ENCODE measurements around the gene SLC26A9. TPM values are rescaled to one million over a fixed set of nuclear protein-coding genes. Genes with fewer than 3 reads are reported as not detected.

SLC26A9 gene
- total and polyA plus RNA-seq, 2 donors (not counting 3 experiments of a cell fraction or from before 2014, with no cell fraction given): 0.10 to 0.20 TPM

DNA sequence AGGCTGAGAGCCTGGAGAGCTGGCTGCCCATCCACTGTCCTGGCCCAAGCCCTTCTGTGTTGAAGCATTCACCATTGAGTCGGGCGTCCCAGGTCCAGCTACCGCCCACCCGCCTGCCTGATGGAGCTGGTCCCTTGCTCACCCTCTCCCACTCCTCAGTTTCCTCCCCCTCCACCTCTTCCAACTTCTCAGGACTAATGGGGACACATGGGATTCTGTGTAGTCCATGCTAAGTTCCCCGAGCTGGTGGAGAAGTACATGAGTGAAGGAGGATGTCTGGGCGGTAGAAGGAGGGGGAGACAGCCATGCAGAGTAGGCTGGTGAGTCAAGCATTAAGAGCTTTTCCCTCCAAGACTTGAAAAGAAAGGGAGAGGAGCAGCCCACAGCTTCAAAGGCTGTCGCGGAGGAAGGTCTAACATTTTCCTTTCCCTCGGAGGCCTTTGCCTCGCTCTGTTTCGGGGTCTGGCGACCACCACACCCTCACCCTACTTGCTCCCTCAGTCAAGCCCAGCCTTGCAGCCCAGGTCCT is 561 bp downstream of the SLC26A9 start:
- ChIA-PET POLR2A (no interaction called here), CTCF (interaction anchor here (1.2 to 9.3 kb wide), 3 partner anchors 24 to 35 kb away, joined by 3 to 67 read pairs (median 7); no protein-coding TSS in a partner anchor)
- H3K9ac ChIP-seq (replicated peaks; ENCODE audit: extremely low read depth, insufficient read depth, low read length): no peak overlapping the region
- H3K27ac ChIP-seq (ENCODE audit: insufficient read depth, low read depth, low read length): no peak overlapping the region
- H3K4me2 ChIP-seq (ENCODE audit: insufficient read depth, low read length): no peak overlapping the region
- TF ChIP-seq EZH2 (IDR thresholded peaks at IDR 0.05; ENCODE audit: borderline replicate concordance, low read depth, low read length, severe bottlenecking) (no peak), POLR2AphosphoS5 (IDR thresholded peaks at IDR 0.05; ENCODE audit: insufficient read depth, low read depth, low read length) (no peak), MYC (IDR thresholded peaks at IDR 0.05; ENCODE audit: low read depth, low read length) (no peak), FOS (IDR thresholded peaks at IDR 0.05; ENCODE audit: borderline replicate concordance, insufficient read depth, low read length) (no peak), JUN (IDR thresholded peaks at IDR 0.05; ENCODE audit: borderline replicate concordance, insufficient read depth, insufficient read length, low read depth) (no peak), GATA2 (IDR thresholded peaks at IDR 0.05; ENCODE audit: insufficient read depth, insufficient read length, low read depth, low read length) (no peak), POLR2A (IDR thresholded peaks at IDR 0.05; ENCODE audit: low read depth, low read length) (no peak)
- TF ChIP-seq, protein P1, sequence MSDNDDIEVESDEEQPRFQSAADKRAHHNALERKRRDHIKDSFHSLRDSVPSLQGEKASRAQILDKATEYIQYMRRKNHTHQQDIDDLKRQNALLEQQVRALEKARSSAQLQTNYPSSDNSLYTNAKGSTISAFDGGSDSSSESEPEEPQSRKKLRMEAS (IDR thresholded peaks at IDR 0.05; ENCODE audit: insufficient read depth, insufficient read length): no peak
- TF ChIP-seq, protein P2, sequence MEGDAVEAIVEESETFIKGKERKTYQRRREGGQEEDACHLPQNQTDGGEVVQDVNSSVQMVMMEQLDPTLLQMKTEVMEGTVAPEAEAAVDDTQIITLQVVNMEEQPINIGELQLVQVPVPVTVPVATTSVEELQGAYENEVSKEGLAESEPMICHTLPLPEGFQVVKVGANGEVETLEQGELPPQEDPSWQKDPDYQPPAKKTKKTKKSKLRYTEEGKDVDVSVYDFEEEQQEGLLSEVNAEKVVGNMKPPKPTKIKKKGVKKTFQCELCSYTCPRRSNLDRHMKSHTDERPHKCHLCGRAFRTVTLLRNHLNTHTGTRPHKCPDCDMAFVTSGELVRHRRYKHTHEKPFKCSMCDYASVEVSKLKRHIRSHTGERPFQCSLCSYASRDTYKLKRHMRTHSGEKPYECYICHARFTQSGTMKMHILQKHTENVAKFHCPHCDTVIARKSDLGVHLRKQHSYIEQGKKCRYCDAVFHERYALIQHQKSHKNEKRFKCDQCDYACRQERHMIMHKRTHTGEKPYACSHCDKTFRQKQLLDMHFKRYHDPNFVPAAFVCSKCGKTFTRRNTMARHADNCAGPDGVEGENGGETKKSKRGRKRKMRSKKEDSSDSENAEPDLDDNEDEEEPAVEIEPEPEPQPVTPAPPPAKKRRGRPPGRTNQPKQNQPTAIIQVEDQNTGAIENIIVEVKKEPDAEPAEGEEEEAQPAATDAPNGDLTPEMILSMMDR (IDR thresholded peaks at IDR 0.05; ENCODE audit: extremely low read depth in 1 of 2, insufficient read depth in 1 of 2, low read depth in 1 of 2, low read length in 2 of 2): no peak
- intact Hi-C loops (cut with micrococcal nuclease): no loop called here
- H3K79me2 ChIP-seq (ENCODE audit: control insufficient read depth, insufficient read depth, low read length): no peaks in the 10 kb centered on the region
- H2AFZ ChIP-seq (ENCODE audit: low read depth, low read length): no peak overlapping the region
- no peak for DNase-seq (ENCODE audit: low read depth, low spot score)
- no TSS peak for BruUV-seq (replicated peaks)
- H3K36me3 ChIP-seq (ENCODE audit: control insufficient read depth in 2 of 2, extremely low read depth in 1 of 2, insufficient read depth in 2 of 2, low read length in 2 of 2): no peaks in the 10 kb centered on the region
- no peak for FAIRE-seq
- H3K9me3 ChIP-seq (replicated peaks; ENCODE audit: control insufficient read depth, insufficient read depth, low read length): no peaks in the 10 kb centered on the region
- H3K27me3 ChIP-seq (ENCODE audit: control insufficient read depth in 2 of 2, insufficient read depth in 2 of 2, low read length in 2 of 2): peaks cover 20 to 22% of the 10 kb centered on the region in 2 experiments
- H3K9me1 ChIP-seq (replicated peaks; ENCODE audit: control insufficient read depth, extremely low read depth, insufficient read depth, low read length): no peaks in the 10 kb centered on the region
- no peaks in the 10 kb centered on the region for H4K20me1 ChIP-seq (replicated peaks; ENCODE audit: control insufficient read depth, extremely low read depth, insufficient read depth, low read length)
- H3K4me3 ChIP-seq (replicated peaks in 1 of 3; ENCODE audit: insufficient read depth in 1 of 3, low read depth in 1 of 3, low read length in 3 of 3): no peak overlapping the region
- dilution Hi-C loops (cut with MboI; ENCODE audit: extremely low pct_ligation_motif_present, low sequenced_read_pairs): no loop called here
- peaks cover 3% of the 10 kb centered on the region for H3K4me1 ChIP-seq (ENCODE audit: control insufficient read depth, extremely low read depth, insufficient read depth, low read length)
